ENCODE results near the gene RPL26.
"Not testable (repeated sequence)": the region's sequence is repeated elsewhere in the genome, so short reads cannot be mapped to it uniquely, and the experiment has no call there.

Gene RPL26

DNA sequence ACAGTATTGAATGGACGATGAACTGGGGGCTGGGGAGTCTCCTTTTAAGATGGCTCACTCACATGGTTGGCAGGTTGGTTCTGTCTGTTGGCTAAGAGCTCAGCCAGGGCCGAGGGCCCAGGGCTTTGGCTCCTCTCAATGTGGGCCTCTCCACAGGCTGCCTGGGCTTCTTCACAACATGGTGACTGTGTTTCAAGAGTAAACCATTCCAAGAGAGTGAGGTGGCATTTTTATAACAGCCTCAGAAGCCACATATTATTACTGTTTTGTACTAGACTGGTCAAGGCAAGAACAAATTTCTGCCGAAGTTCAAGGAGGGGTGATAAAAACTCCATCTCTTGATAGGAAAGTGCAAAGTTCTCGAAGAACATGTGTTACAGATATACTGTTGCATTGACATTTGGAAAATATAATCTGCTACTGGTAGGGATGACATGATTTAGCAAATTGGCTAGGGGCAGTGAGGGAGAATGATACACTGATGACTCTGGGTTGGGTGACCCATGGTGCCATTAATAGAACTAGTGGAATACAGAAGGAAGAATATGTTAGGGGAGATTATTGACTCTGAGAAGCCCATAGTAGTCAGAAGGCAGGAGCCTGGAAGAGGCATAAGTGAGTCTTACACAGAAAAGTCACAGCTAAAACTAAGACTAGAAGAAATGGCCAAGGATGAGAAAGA, 20.2 kb downstream of the RPL26 start:
- no peak for DNase-seq

DNA sequence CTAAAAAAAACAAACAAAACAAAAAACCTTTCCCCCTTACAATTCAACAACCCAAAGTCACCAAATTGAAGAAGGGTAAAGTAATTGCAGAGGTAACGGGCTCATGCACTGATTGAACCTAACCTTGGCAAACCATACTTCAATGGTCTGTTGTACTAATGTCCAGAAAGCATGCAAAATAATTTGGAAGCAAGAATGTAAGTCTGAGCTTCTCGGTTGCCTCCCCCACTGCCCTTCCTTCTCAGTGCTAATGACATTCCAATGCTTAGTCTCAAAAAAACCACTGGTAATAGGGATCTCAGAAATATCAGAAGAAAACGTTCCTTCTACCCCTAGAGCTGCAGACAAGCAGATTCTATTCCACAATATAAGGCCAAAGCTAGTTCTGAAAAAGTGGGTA, 22.2 kb downstream of the RPL26 start:
- DNase-seq, result no peak

DNA sequence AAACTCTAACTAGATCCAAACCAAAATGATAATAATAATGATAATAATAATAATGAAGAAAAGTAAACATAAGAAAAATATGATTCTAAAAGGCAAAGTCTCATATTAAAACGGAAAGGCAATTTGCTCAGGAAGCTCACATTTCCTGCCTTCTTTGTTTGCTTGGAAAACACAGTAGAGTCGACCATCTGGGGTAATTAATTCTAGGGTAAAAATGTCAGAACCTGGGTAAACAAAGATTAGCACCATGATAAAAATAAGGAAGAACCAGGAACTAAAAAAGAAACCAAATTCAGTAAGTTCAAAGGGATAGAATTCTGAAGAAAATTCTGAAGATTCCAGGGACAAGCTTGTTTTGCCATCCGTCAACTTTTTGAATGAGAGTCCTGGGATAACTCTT, 22.7 kb downstream of the RPL26 start:
- no peak for DNase-seq

DNA sequence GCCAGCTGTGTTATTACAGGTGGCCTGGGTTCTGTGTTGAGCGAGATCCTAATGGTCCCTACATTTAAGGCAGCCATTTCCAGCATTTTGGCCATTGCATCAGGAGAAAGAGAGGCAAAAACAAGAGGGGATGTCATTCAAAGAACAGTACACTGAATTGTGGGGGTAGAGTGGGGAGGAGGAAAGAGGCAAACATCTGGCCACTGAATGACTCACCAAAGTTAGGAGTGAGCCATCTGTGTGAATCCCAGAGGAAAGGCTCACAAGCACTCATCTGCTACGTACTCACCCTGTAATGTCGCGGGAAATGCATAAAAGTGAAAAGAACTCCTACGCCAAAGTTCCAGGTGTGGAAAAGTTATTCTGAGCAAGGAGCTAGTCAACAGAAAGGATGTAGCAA, 23.2 kb downstream of the RPL26 start:
- no peak for DNase-seq

DNA sequence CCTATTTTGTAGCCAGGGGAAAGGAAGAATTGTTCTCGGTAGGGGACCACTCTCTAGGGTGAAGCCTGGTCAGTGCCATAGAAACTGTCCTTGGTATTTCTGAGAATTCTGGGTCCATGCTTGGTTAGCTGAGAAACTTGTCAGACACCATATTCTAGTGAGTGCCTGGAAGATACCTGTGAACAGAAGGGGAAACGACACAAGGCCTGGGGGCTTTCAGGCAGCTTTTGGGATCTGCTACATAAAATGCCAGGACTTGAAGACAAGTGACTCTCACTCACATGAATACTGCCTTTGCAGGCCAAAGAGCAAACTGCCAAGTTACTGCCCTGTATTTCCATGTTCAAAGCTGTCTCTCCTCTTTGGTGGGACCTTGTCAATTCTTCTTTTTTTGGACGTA, 25.1 kb downstream of the RPL26 start:
- no peak for DNase-seq

DNA sequence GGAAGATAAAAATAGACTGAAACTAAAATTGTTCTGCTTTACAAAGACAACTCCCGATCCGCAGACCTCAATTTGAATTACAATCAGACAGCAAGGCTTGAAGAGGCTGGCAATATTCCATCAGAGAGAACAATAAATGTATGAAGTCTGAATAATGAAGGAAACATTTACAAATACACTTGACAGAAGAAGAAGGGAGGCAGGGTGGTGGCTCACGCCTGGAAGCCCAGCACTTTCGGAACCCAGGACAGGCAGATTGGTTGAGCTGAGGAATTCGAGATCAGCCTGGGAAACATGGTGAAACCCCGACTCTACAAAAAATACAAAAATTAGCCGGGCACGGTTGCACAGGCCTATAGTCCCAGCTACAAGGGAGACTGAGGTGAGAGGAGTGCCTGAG, 28.8 kb downstream of the RPL26 start:
- DNase-seq, result no peak

GRCh38 chr17:8353736-8354135, 29.3 kb downstream of the RPL26 start:
- DNase-seq, result no peak

DNA sequence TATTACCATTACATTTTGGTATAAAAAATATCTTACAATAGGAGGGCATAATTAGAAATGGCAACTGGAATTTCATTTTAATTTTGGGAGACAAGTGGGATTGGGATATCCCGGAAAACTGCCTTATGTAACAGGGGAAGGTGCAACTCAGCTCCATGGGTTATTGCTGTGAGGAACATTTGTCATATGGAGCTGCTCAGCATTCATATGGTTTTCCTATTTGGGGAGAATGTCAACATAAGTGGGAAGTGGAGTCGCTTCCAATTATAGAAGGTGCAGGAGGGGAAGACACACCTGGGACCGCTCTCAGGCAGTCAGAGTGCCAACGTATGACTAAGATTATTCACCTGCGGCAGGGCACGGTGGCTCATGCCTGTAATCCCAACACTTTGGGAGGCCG, 32.7 kb downstream of the RPL26 start:
- no peak for DNase-seq

GRCh38 chr17:8347001-8347400, 36.0 kb downstream of the RPL26 start:
- not testable (repeated sequence) for DNase-seq

GRCh38 chr17:8345951-8346665, 36.9 kb downstream of the RPL26 start:
- DNase-seq, result no peak

GRCh38 chr17:8345052-8345690, 37.8 kb downstream of the RPL26 start:
- DNase-seq, result no peak

GRCh38 chr17:8341456-8341855, 41.5 kb downstream of the RPL26 start:
- no peak for DNase-seq

GRCh38 chr17:8339540-8339939, 43.5 kb downstream of the RPL26 start, which contains the start of gene ODF4:
TSS of gene ODF4 (plus strand) at chr17:8339840. CDS start at chr17:8340052, 212 bp downstream.
- no peak for DNase-seq

DNA sequence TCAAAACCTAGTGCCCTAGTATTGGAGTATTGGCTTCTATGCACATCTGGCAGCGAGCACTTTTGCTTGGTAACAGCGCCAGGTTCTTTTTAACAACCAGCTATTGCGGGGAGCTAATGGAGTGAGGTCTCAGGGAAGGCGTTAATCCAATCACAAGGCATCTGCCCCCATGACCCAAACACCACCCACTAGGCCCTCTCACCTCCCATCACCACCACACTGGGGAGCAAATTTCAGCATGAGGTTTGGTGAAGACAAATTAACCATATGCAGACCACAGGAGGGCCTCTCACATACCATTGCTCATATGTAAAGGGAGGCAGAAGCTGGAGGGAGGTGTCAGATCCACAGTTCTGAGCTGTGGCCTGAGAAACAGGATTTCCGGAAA, 44.2 kb downstream of the RPL26 start:
- DNase-seq, result no peak

DNA sequence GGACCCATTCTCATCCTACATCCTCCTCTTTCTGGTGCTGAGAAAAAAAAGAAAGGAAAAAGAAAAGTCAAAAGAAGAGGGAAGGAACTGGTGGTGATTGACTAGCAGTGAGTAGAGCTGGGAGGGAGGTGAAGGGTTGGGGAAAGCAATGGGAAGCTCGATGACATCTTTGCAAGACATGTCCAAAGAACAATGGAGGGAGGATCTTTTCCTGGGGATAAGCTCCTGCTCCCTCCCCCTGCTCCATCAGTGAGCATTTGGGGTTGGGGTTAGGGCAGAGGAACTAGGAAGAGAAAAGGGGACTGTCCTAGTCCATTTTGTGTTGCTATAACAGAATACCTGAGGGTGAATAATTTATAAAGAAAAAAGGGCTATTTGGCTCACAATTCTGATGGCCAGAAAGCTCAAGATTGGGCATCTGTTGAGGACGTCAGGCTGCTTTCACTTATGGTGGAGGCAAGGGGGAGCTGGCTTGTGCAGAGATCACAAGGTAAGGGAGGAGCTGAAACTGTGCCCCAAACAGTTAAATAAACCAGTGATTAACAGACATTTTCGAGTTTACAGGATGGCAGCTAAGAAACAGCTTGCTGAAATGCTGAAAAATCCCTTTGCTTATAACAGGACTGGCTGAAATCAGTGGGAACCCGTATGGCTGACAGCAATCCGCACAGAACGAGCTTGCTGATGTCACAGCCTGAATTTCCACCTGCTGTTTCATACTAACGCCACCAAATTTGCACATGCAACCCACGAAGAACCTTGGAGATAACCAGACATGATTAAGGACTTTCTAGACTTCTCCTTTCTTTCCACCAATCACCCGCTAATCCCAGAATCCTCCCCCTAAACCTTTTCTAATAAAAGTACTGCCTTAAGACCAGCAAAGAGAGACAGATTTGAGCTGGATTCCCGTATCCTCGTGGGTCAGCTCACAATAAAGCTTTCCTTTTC, 44.9 kb downstream of the RPL26 start:
- DNase-seq, result no peak

DNA sequence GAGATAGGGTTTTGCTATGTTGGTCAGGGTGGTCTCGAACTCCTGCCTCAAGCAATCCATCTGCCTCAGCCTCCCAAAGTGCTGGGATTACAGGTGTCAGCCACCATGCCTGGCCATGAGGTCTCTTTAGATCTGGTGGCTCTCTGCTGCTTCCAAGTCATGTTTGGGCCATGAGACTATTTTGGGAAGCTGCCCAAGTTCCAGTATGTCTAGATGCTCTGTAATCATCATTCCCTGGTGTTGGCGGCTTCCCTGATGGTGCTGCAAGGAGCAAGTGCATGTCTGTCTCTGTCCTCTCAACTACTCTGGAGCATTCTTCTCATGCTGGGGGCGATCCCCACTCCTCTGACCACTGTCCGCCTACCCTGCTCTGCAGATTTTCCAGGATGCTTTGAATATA, 49.7 kb downstream of the RPL26 start:
- no peak for DNase-seq

- DNase-seq, result no peak
Measured at GRCh38 chr17:8332688-8333087, 50.3 kb downstream of the RPL26 start.

- DNase-seq, result no peak
Measured at GRCh38 chr17:8332128-8332527, 50.9 kb downstream of the RPL26 start.

Data from activated T-cell treated with anti-CD3 and anti-CD28 coated beads for 4 hours (primary cell).